ENCODE measurements around the gene EFHD2. TPM values are rescaled to one million over a fixed set of nuclear protein-coding genes. Genes with fewer than 3 reads are reported as not detected.
"Not testable (repeated sequence)": the region's sequence is repeated elsewhere in the genome, so short reads cannot be mapped to it uniquely, and the experiment has no call there.

EFHD2 gene
- polyA plus RNA-seq, 3 donors = 314 to 329 (median 323) TPM

DNA sequence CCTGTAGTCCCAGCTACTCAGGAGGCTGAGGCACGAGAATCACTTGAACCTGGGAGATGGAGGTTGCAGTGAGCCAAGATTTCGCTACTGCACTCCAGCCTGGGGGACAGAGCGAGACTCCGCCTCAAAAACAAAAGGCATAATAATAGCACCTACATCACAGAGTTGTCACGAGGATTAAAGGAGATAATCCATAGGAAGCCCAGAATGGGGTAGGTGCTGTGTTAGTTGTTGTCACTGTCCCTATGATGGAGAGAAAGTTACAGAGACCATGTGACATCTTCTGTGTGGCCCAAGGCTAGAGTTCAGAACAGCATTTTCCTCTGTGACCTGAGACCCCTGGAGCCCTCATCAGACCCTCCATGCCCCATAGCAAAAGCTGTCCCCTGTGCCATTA, 54.2 kb downstream of the EFHD2 start:
- H3K36me3 ChIP-seq (replicated peaks in 1 of 2; ENCODE audit: control insufficient read depth in 1 of 2, insufficient read depth in 2 of 2, low read length in 2 of 2); H3K27me3 ChIP-seq (ENCODE audit: control insufficient read depth in 2 of 2, insufficient read depth in 2 of 2, low read length in 2 of 2); H3K4me2 ChIP-seq (replicated peaks; ENCODE audit: extremely low read depth, low read length, poor library complexity, severe bottlenecking); H3K9me3 Mint-ChIP-seq; H3K27me3 Mint-ChIP-seq (ENCODE audit: low read depth in 3 of 3); H3K36me3 Mint-ChIP-seq; DNase-seq; H3K4me3 Mint-ChIP-seq; H3K27ac ChIP-seq (ENCODE audit: low read depth in 1 of 2, low read length in 2 of 2); H3K9ac ChIP-seq (ENCODE audit: insufficient read depth, low read length, poor library complexity, severe bottlenecking); H2AFZ ChIP-seq (ENCODE audit: insufficient read depth, low read depth, low read length, poor library complexity, severe bottlenecking); H3K4me3 ChIP-seq (replicated peaks in 1 of 3; ENCODE audit: low read depth in 2 of 3, low read length in 3 of 3); intact Hi-C loops (cut with micrococcal nuclease); H4K20me1 ChIP-seq (ENCODE audit: insufficient read depth, low read length); H3K9me3 ChIP-seq (replicated peaks in 1 of 2; ENCODE audit: control insufficient read depth in 1 of 2, insufficient read depth in 1 of 2, low read length in 2 of 2); H3K79me2 ChIP-seq (ENCODE audit: insufficient read depth, low read length): not testable (repeated sequence)
- WGBS (ENCODE audit: insufficient coverage) = no CpG with 5 or more reads among the region's 5 CpGs
- peak overlapping the region in 5 of 7 donors; percentile 41 to 85 (median 75) for H3K27ac Mint-ChIP-seq
- H3K4me1 Mint-ChIP-seq = peaks cover 14% of the 10 kb centered on the region
- H3K4me1 ChIP-seq (ENCODE audit: control insufficient read depth in 1 of 2, insufficient read depth in 2 of 2, low read length in 2 of 2) = peaks cover 8 to 16% of the 10 kb centered on the region in 2 donors

DNA sequence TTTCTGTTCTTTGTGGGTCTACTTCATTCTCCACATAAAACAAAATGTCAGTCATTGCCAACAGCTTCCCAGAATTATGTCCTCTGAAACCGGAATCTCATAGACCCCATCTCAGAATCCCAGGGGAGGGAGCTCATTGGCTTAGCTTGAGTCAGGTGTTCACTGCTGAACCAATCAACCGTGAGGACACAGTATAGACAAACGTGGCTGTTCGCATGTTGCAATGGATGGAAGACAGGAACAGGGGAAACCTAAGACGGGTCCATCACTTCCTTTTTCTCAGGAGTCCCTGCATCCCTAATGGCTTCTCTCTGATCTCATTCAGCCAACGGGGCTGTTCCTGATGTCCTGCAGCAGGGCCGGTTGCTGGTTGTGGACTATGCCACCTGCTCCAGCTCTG, 56.0 kb downstream of the EFHD2 start:
- Histone ChIP-seq H3K36me3 (replicated peaks in 1 of 2; ENCODE audit: control insufficient read depth in 1 of 2, insufficient read depth in 2 of 2, low read length in 2 of 2) (no peaks in the 10 kb centered on the region), H3K9me3 (replicated peaks in 1 of 2; ENCODE audit: control insufficient read depth in 1 of 2, insufficient read depth in 1 of 2, low read length in 2 of 2) (no peaks in the 10 kb centered on the region), H2AFZ (ENCODE audit: insufficient read depth, low read depth, low read length, poor library complexity, severe bottlenecking) (no peak overlapping the region), H3K4me2 (replicated peaks; ENCODE audit: extremely low read depth, low read length, poor library complexity, severe bottlenecking) (no peak overlapping the region), H3K27me3 (ENCODE audit: control insufficient read depth in 2 of 2, insufficient read depth in 2 of 2, low read length in 2 of 2) (no peaks in the 10 kb centered on the region), H4K20me1 (ENCODE audit: insufficient read depth, low read length) (no peaks in the 10 kb centered on the region), H3K27ac (ENCODE audit: low read depth in 1 of 2, low read length in 2 of 2) (no peak overlapping the region), H3K4me1 (ENCODE audit: control insufficient read depth in 1 of 2, insufficient read depth in 2 of 2, low read length in 2 of 2) (peaks cover 8 to 16% of the 10 kb centered on the region in 2 donors), H3K4me3 (replicated peaks in 1 of 3; ENCODE audit: low read depth in 2 of 3, low read length in 3 of 3) (no peak overlapping the region), H3K9ac (ENCODE audit: insufficient read depth, low read length, poor library complexity, severe bottlenecking) (no peak overlapping the region), H3K79me2 (ENCODE audit: insufficient read depth, low read length) (no peaks in the 10 kb centered on the region)
- Mint-ChIP-seq H3K4me3 (no peak overlapping the region), H3K36me3 (no peaks in the 10 kb centered on the region), H3K9me3 (peaks cover 0 to 1% (median 0%) of the 10 kb centered on the region in 7 donors), H3K4me1 (peaks cover 14% of the 10 kb centered on the region), H3K27ac (peak overlapping the region in 2 of 7 donors; percentile 19 to 74), H3K27me3 (ENCODE audit: low read depth in 3 of 3) (peaks cover 0 to 5% (median 3%) of the 10 kb centered on the region in 3 donors)
- WGBS (ENCODE audit: insufficient coverage) = 39% methylated on average over 6 of the region's 7 CpGs
- TF ChIP-seq, protein P1, sequence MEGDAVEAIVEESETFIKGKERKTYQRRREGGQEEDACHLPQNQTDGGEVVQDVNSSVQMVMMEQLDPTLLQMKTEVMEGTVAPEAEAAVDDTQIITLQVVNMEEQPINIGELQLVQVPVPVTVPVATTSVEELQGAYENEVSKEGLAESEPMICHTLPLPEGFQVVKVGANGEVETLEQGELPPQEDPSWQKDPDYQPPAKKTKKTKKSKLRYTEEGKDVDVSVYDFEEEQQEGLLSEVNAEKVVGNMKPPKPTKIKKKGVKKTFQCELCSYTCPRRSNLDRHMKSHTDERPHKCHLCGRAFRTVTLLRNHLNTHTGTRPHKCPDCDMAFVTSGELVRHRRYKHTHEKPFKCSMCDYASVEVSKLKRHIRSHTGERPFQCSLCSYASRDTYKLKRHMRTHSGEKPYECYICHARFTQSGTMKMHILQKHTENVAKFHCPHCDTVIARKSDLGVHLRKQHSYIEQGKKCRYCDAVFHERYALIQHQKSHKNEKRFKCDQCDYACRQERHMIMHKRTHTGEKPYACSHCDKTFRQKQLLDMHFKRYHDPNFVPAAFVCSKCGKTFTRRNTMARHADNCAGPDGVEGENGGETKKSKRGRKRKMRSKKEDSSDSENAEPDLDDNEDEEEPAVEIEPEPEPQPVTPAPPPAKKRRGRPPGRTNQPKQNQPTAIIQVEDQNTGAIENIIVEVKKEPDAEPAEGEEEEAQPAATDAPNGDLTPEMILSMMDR (IDR thresholded peaks at IDR 0.05) = no peak
- peak; percentile 18 to 77 (median 54) for DNase-seq
- intact Hi-C loops (cut with micrococcal nuclease) = no loop called here

DNA sequence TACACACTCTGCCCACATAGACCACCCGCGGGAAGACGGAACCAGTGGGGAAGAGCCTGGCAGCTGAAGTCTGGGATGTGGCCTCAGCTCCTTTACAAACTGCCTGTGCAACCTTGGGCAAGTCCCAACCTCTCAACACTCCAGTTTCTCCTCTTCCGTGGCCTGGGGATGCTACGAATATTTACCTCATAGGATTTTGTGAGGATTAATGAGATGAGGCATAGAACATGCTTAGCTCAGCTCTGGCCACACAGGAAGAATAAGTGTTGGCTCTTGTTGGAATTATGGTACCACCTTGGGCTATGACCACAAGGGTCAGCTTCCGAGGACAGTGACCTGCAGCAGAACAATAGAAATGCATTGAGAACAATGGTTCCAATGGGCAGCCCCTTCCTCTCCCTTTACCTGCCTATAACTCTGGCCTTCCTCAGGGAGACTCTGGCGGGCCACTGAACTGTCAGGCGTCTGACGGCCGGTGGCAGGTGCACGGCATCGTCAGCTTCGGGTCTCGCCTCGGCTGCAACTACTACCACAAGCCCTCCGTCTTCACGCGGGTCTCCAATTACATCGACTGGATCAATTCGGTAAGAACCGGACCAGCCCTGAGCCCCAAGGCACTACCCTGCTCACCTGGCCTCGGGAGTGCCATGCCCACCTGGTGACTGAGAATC, 57.4 kb downstream of the EFHD2 start:
- peaks cover 14% of the 10 kb centered on the region for H3K4me1 Mint-ChIP-seq
- H3K4me3 Mint-ChIP-seq = not testable (repeated sequence)
- 99% methylated on average over 16 of the region's 22 CpGs for WGBS (ENCODE audit: insufficient coverage)

More for the DNA sequence above, 57.4 kb downstream of the EFHD2 start:
- DNase-seq; H3K4me2 ChIP-seq (replicated peaks; ENCODE audit: extremely low read depth, low read length, poor library complexity, severe bottlenecking); H3K79me2 ChIP-seq (ENCODE audit: insufficient read depth, low read length); H3K36me3 Mint-ChIP-seq; H3K4me3 ChIP-seq (replicated peaks in 1 of 3; ENCODE audit: low read depth in 2 of 3, low read length in 3 of 3); H3K27me3 Mint-ChIP-seq (ENCODE audit: low read depth in 3 of 3); H3K9ac ChIP-seq (ENCODE audit: insufficient read depth, low read length, poor library complexity, severe bottlenecking); H3K27ac ChIP-seq (ENCODE audit: low read depth in 1 of 2, low read length in 2 of 2); H3K36me3 ChIP-seq (replicated peaks in 1 of 2; ENCODE audit: control insufficient read depth in 1 of 2, insufficient read depth in 2 of 2, low read length in 2 of 2); H3K27me3 ChIP-seq (ENCODE audit: control insufficient read depth in 2 of 2, insufficient read depth in 2 of 2, low read length in 2 of 2); H3K27ac Mint-ChIP-seq; H2AFZ ChIP-seq (ENCODE audit: insufficient read depth, low read depth, low read length, poor library complexity, severe bottlenecking); intact Hi-C loops (cut with micrococcal nuclease); H3K9me3 ChIP-seq (replicated peaks in 1 of 2; ENCODE audit: control insufficient read depth in 1 of 2, insufficient read depth in 1 of 2, low read length in 2 of 2); H4K20me1 ChIP-seq (ENCODE audit: insufficient read depth, low read length); H3K9me3 Mint-ChIP-seq: not testable (repeated sequence)
- H3K4me1 ChIP-seq (ENCODE audit: control insufficient read depth in 1 of 2, insufficient read depth in 2 of 2, low read length in 2 of 2) = peaks cover 8 to 16% of the 10 kb centered on the region in 2 donors
